Measurements from ENCODE around the gene ITGB1BP2.

- TF ChIP-seq CTCF (IDR thresholded peaks at IDR 0.05; ENCODE audit: low read length) = no peak
- TF ChIP-seq EZH2 (optimal IDR thresholded peaks at IDR 0.05; ENCODE audit: low read depth, low read length) = no peak
Measured at GRCh38 chrX:71298119-71298518, 3.4 kb upstream of the ITGB1BP2 start.
